Parathyroid adenoma (tissue), 2 donors: ENCODE data around the gene ZNG1A.
A peak's percentile ranks its signal among the peaks of the same experiment; 100 is the strongest.
"Not testable (repeated sequence)": the region's sequence is repeated elsewhere in the genome, so short reads cannot be mapped to it uniquely, and the experiment has no call there.

ENCODE experiments used
- H2AFZ ChIP-seq: fragments of 300-600 bp; sonication (generic); one replicate; pipeline ENCODE4 v1.7.0; 2017; ENCODE audit warnings: antibody characterized with exemption, mild to moderate bottlenecking
- H3K27ac ChIP-seq: fragments of 300-600 bp; sonication (generic); one replicate; pipeline ENCODE4 v1.7.0; 2017
- H3K27me3 ChIP-seq: fragments of 300-600 bp; sonication (generic); one replicate; pipeline ENCODE4 v1.7.0; 2017; ENCODE audit warnings: low read length; ENCODE audit not compliant: control insufficient read depth, insufficient read depth
- H3K36me3 ChIP-seq: fragments of 300-600 bp; sonication (generic); one replicate; pipeline ENCODE4 v1.7.0; 2017; ENCODE audit warnings: low read length; ENCODE audit not compliant: control insufficient read depth, insufficient read depth
- H3K4me1 ChIP-seq: fragments of 300-600 bp; sonication (generic); one replicate; pipeline ENCODE4 v1.7.0; 2017; ENCODE audit warnings: control low read depth
- H3K4me2 ChIP-seq: fragments of 300-600 bp; sonication (generic); one replicate; pipeline ENCODE4 v1.7.0; 2017; ENCODE audit warnings: low read length
- H3K4me3 ChIP-seq: fragments of 300-600 bp; sonication (generic); one replicate; pipeline ENCODE4 v1.7.0; 2017; ENCODE audit warnings: low read depth, low read length
- H3K79me2 ChIP-seq: fragments of 300-600 bp; sonication (generic); one replicate; pipeline ENCODE4 v1.7.0; 2017; ENCODE audit warnings: control low read depth
- H3K9ac ChIP-seq: fragments of 300-600 bp; sonication (generic); one replicate; pipeline ENCODE4 v1.7.0; 2017; ENCODE audit warnings: mild to moderate bottlenecking
- H3K9me3 ChIP-seq: fragments of 300-600 bp; sonication (generic); one replicate; pipeline ENCODE4 v1.7.0; 2017; ENCODE audit warnings: low read length; ENCODE audit not compliant: control insufficient read depth
- TF ChIP-seq, protein P1 (sequence below): fragments of 300-600 bp; sonication (generic); IDR thresholded peaks from one replicate; pipeline ENCODE4 v1.7.0; 2017; ENCODE audit warnings: antibody characterized with exemption, mild to moderate bottlenecking
- donor health status: primary hyperparathyroidism.

Gene ZNG1A

GRCh38 chr9:211557-211956 is 32.7 kb upstream of the ZNG1A start:
- H3K27me3 ChIP-seq: no peaks in the 10 kb centered on the region
- TF ChIP-seq, protein P1, sequence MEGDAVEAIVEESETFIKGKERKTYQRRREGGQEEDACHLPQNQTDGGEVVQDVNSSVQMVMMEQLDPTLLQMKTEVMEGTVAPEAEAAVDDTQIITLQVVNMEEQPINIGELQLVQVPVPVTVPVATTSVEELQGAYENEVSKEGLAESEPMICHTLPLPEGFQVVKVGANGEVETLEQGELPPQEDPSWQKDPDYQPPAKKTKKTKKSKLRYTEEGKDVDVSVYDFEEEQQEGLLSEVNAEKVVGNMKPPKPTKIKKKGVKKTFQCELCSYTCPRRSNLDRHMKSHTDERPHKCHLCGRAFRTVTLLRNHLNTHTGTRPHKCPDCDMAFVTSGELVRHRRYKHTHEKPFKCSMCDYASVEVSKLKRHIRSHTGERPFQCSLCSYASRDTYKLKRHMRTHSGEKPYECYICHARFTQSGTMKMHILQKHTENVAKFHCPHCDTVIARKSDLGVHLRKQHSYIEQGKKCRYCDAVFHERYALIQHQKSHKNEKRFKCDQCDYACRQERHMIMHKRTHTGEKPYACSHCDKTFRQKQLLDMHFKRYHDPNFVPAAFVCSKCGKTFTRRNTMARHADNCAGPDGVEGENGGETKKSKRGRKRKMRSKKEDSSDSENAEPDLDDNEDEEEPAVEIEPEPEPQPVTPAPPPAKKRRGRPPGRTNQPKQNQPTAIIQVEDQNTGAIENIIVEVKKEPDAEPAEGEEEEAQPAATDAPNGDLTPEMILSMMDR: no peak

GRCh38 chr9:211036-211435 is 32.2 kb upstream of the ZNG1A start:
- H3K9me3 ChIP-seq: no peaks in the 10 kb centered on the region
- H3K27me3 ChIP-seq: no peaks in the 10 kb centered on the region
- H3K27ac ChIP-seq: no peak overlapping the region
- H3K36me3 ChIP-seq: no peaks in the 10 kb centered on the region
- H2AFZ ChIP-seq: no peak overlapping the region
- no peaks in the 10 kb centered on the region for H3K79me2 ChIP-seq
- H3K4me1 ChIP-seq: no peaks in the 10 kb centered on the region
- TF ChIP-seq, protein P1: no peak
- no peak overlapping the region for H3K4me3 ChIP-seq
- no peak overlapping the region for H3K4me2 ChIP-seq
- H3K9ac ChIP-seq: no peak overlapping the region

More at GRCh38 chr9:211557-211956, 32.7 kb upstream of the ZNG1A start:
- Histone ChIP-seq H3K79me2 (no peaks in the 10 kb centered on the region), H3K4me2 (no peak overlapping the region), H3K36me3 (no peaks in the 10 kb centered on the region), H2AFZ (peak overlapping the region; percentile 5), H3K4me1 (no peaks in the 10 kb centered on the region), H3K4me3 (no peak overlapping the region), H3K27ac (no peak overlapping the region), H3K9me3 (no peaks in the 10 kb centered on the region), H3K9ac (no peak overlapping the region)

DNA sequence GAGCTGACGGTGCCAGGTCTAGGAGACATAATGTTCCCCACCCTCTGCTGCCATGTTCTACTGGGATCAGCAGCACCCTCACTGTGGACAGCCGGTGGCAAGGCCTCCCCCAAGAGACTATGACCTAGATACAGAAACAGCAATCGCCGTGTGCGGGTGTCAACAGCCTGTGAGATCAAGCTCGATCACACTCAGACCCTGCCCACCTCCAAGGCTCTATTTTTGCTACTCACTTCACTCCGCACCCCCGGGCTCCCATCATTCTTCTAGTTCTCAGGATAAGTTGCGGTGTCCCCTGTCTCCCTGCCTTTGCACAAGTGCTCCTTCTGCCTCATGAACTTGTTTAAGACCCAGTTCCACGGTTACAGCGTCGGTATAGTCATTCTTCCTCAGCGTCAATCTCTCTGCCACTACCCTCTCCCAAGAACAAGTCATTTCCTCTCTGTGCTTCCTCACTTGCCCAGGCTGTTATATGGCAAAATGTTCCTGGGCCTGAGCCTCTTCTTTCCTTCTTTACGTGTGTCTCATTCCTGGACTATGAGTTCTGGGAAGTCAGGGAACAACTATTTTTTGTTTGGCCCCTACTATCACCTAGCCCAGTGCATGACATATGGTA is 30.4 kb upstream of the ZNG1A start:
- no peaks in the 10 kb centered on the region for H3K27me3 ChIP-seq
- H3K4me3 ChIP-seq: no peak overlapping the region
- H3K36me3 ChIP-seq: no peaks in the 10 kb centered on the region
- H3K4me2 ChIP-seq: no peak overlapping the region
- H3K4me1 ChIP-seq: no peaks in the 10 kb centered on the region
- H2AFZ ChIP-seq: no peak overlapping the region
- H3K9me3 ChIP-seq: no peaks in the 10 kb centered on the region
- H3K9ac ChIP-seq: no peak overlapping the region
- H3K79me2 ChIP-seq: no peaks in the 10 kb centered on the region
- no peak overlapping the region for H3K27ac ChIP-seq
- TF ChIP-seq, protein P1: no peak

DNA sequence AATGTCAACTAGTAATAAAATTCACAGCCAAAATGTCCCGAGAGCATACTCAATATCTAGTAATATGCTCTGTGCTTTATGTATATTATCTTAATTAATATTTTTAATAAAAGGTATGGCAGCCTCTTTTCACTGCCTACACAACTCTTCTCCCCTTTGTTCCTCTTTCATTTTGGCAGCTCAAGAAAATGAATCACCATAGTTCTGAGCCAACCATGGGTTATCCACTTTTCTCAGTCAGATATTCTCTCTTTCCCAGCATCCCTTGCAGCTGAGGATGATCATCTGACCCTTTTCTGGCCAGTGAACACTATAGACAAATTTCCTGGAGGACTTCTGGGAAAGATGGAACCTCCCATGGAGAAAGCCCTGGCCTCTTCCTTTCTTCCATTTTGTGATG is 27.6 kb upstream of the ZNG1A start:
- Histone ChIP-seq H3K9me3 (no peaks in the 10 kb centered on the region), H3K4me1 (no peaks in the 10 kb centered on the region), H3K4me2 (no peak overlapping the region), H3K9ac (no peak overlapping the region), H3K4me3 (no peak overlapping the region), H3K27ac (no peak overlapping the region), H3K27me3 (no peaks in the 10 kb centered on the region), H3K79me2 (no peaks in the 10 kb centered on the region), H2AFZ (no peak overlapping the region), H3K36me3 (no peaks in the 10 kb centered on the region)
- TF ChIP-seq, protein P1: no peak

DNA sequence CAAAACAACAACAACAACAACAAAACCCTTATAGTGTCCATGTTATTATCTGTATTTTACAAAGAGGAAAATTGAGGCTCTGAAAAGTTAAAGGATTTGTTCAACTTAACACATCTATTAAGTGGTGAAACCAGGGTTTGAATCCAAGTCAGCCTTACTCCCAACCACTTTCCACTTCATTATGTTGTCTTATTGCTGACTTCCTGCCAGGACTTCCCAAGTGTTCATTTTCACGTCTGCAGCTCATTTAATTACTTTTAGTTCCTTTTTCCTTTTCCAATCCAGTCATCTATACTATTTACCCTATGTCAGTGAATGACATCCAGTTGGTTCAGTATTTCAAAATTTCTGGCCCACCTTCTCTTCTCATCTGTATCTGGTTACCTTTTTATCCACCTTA is 20.7 kb upstream of the ZNG1A start:
- H3K27ac ChIP-seq, H3K9ac ChIP-seq, H3K36me3 ChIP-seq, H3K27me3 ChIP-seq, H3K4me3 ChIP-seq, H3K9me3 ChIP-seq, H2AFZ ChIP-seq, H3K4me1 ChIP-seq, H3K4me2 ChIP-seq, H3K79me2 ChIP-seq: not testable (repeated sequence)

DNA sequence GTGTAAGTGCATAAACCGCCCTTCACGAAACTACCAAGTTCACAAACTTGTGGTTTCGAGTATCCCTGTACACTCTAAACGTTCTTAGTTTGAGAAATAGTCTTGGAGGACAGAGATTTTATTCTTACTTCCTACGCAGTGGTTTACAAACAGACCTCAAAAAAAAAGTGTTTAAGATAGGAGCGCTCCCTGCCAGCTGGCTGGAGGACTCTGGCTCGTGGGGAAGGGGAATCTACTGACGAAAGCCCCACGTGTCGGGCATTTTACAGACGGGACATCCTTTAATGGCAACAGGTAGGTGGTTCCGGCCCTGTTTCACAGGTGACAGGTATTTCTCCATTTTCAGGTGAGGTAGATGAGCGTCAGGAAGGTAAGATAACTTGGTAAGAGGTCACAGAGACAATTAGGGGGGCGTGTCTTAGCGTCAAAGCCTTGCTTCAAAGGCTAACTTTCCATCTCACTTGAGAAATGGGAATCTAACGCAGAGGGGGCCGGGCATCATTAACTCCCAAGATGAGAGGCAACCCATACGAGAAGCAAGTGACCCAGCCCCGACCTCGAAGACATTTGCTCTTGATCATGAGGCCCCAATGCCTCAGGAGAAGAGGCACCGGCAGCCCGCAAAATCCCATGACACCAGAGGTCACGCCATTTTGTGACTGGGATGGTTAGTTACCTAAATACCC is 573 bp downstream of the ZNG1A start:
- not testable (repeated sequence) for H3K36me3 ChIP-seq, H3K27ac ChIP-seq, H3K9ac ChIP-seq, H2AFZ ChIP-seq, H3K4me1 ChIP-seq, H3K79me2 ChIP-seq, H3K4me3 ChIP-seq, H3K27me3 ChIP-seq, H3K9me3 ChIP-seq
- peak overlapping the region; percentile 21 for H3K4me2 ChIP-seq

- not testable (repeated sequence) for H3K4me1 ChIP-seq, H3K36me3 ChIP-seq, H3K9me3 ChIP-seq, H3K27ac ChIP-seq, H2AFZ ChIP-seq, H3K27me3 ChIP-seq, H3K4me3 ChIP-seq, H3K9ac ChIP-seq, H3K4me2 ChIP-seq, H3K79me2 ChIP-seq
Observed at GRCh38 chr9:169757-170156, 9.1 kb downstream of the ZNG1A start.

GRCh38 chr9:159871-160270 is 19.0 kb downstream of the ZNG1A start:
- not testable (repeated sequence) for H2AFZ ChIP-seq, H3K36me3 ChIP-seq, H3K79me2 ChIP-seq, H3K9me3 ChIP-seq, H3K27me3 ChIP-seq, H3K4me1 ChIP-seq, H3K27ac ChIP-seq, H3K4me3 ChIP-seq, H3K4me2 ChIP-seq, H3K9ac ChIP-seq
